Activated CD8-positive, alpha-beta memory T cell treated with anti-CD3 and anti-CD28 coated beads, Interleukin-2, amount 50 U/mL, for 1 hour (primary cell): ENCODE data around the gene TJP3.
A peak's percentile ranks its signal among the peaks of the same experiment; 100 is the strongest.
"Not testable (repeated sequence)": the region's sequence is repeated elsewhere in the genome, so short reads cannot be mapped to it uniquely, and the experiment has no call there.

ENCODE experiments used
- DNase-seq: peaks from one replicate; pipeline ENCODE4 v3.0.0-alpha.2; 2020; ENCODE audit errors: extremely low read depth

Gene TJP3, protein sequence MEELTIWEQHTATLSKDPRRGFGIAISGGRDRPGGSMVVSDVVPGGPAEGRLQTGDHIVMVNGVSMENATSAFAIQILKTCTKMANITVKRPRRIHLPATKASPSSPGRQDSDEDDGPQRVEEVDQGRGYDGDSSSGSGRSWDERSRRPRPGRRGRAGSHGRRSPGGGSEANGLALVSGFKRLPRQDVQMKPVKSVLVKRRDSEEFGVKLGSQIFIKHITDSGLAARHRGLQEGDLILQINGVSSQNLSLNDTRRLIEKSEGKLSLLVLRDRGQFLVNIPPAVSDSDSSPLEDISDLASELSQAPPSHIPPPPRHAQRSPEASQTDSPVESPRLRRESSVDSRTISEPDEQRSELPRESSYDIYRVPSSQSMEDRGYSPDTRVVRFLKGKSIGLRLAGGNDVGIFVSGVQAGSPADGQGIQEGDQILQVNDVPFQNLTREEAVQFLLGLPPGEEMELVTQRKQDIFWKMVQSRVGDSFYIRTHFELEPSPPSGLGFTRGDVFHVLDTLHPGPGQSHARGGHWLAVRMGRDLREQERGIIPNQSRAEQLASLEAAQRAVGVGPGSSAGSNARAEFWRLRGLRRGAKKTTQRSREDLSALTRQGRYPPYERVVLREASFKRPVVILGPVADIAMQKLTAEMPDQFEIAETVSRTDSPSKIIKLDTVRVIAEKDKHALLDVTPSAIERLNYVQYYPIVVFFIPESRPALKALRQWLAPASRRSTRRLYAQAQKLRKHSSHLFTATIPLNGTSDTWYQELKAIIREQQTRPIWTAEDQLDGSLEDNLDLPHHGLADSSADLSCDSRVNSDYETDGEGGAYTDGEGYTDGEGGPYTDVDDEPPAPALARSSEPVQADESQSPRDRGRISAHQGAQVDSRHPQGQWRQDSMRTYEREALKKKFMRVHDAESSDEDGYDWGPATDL

DNA sequence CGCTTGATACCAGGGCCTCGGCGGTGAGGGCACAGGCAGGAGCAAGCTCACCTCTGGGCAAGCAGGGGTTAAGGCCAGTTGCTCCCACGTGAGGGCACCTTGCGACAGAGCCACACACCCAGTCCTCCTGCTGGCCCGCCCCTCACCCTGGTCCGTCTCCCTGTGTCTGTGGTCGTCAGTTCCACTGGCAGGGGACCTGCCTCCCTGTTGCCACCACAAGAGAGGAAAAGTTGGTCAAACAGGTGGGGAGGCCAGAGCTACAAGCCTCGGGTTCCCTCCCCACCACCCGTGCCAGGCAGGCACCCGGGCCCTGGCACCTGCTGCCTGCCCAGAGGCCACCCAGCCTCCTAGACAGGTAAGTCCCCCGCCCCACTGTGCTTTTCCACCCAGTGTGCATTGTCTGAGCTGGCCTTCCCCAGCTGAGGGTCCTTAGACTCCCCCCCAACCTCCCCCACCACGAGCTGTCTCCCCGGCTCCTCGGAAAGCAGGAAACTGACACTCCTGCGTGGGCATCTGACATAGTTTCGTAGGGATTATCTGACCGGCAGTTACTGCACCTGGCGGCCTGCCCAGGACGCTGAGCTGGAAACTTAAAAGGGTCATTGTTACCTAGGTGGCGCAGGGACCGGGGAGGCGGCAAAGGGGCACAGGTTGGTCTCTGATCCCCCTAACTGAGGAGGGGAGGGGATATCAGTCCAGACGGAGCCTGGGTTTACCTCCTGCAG, at the start of gene TJP3:
Gene TJP3, plus strand, starts transcription at position 178 of the 725 bp plus-strand sequence. CDS start 20,049 bp downstream, outside the sequence.
- no peak for DNase-seq

DNA sequence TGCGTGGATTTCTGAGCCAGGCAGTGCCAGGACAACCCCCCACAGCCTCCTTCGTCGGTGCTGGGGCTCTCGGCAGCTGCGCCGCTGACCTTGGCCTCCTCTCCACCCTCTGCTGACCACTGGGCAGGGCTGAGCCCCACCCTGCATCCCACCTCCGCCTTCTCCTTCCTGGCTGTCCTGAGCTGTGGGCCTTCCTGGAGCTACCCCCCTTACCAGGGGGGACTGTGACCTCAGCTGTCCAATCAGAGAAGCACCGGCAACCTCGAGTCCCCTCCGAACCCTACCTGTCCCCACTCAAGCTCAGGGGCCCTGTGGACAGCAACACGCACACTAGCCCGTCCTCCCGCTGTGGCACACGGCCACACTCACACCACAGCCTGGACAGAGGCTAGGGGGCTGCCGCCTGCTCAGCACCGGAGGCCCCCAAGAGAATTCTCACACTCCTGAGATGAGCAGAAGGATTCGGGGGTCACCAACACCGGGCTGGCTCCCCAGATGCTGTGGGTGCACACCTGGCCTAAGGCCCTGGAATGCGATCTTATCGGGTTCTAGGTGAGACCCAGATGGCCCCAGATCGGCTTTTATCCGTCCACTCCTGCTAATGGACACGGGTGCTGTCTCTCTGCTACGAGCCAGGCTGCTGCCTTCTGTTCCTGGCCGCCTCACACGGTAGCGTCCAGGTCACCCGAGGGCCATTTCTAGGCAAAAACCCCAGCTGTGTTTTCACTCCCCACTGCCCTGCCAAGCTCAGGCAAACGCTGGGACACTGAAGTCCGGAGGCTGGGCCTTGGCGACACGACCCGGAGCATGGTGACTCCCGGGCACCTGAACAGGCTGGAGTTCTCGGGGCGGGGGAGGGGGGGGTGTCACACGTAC, 49.1 kb upstream of the TJP3 start:
- no peak for DNase-seq

DNA sequence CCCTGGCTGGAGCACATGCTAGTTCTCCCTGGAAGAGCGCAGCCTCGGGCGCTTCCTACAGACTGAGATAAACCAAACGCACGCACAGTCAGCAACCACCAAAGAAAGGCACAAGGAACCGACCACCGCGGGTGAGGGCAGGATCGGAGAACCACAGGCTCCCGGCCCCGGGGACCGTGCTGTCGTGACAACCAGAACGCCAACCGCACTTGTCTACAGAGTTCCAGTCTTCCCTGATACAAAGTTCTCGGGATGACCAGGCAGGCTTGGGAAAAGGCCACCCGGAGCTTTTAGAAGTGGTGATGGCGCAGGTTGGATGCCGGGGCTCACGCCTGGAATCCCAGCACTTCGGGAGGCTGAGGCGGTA, 48.5 kb upstream of the TJP3 start:
- no peak for DNase-seq

DNA sequence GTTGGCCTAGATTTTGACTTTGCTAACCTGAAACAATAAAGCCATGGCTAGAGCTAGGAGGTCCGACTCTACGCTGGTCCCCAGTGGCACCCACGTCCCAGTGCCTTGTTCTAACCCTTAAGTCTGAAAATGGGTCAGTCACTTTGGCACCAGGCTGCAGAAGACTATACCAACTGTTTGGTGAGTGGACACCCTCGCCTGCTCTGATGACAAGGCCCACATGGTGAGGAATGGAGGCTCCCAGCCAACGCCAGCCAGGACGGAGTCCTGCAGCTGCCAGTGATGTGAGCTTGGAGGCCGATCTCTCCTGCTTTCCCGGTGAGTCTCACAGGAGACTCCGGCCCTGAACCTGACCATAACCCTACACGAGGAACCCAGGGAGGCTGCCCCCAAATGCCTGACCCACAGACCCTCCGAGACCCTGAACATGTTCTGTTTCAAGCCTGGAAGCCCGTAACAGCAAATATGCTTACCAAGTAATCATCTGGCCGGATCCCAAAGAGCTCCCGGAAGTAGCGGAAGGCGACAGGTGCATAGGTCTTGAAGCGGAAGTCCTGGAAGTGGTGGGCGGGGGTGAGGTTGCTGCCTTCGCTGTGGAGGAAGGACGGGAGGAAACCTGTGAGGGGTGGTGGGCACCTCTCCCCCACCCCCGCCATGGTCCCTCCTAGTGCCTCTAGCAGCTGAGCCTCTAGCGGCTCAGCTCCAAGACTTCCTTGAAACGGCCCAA, 47.5 kb upstream of the TJP3 start:
- no peak for DNase-seq

DNA sequence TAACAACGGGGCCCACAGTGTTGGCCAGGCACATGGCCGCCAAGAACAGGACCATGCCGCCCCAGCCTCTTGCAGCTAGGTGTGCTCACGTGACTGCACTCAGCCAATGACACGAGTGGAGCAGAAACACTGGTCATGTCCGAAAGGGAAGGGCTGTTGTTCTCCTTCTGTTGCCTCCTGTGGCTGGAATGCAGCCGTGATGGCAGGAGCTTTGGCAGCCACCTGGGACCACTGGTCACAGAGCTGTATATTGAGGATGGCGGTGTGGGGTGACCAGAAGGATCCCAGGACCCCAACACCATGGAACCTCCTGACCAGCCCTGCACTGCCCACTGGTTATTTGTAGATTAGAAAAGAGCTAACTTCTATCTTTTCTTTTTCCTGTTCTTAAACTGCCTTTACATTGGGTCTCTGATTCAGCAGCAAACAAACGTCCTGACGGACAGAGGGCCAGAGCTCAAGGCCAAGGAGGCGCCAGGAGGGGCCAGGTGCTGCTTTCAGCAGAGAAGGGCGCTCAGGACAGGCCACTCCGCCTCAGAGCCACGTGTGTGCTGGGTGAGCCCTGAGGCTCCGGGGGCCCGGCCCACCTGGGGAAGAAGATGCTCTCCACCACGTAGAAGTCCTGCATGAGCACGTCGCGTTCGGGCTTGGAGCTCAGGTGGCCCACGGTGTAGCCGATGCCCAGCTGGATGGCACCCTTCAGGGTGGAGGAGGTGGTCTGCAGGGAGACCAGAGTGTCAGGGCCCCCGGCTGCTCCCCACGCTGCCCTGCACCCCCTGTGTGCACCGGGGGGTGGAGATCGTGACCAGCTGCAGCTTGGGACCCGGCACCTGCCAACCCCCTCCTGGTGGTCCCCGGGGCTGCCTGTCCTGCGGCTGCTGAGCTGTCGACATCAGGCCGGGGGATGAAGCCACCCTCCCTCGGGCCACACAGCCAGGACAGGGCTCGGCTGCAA, 46.6 kb upstream of the TJP3 start:
- DNase-seq, result no peak

DNA sequence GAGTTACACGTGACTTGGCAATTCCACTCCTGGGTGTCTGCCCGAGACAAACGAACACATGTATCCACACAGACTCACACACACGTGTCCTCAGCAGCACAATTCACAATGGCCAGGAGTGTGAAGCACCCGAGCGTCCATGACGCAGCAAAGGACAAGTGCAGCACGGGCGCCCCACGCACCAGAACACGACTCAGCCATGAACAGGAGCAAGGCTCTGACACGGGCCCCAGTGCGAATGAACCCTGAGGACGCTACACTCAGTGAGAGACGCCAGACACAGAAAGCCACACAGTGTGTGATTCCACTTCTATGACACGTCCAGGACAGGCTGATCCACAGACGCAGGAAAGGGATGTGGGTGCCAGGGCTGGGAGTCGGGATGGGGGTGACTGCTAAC, 44.3 kb upstream of the TJP3 start:
- no peak for DNase-seq

DNA sequence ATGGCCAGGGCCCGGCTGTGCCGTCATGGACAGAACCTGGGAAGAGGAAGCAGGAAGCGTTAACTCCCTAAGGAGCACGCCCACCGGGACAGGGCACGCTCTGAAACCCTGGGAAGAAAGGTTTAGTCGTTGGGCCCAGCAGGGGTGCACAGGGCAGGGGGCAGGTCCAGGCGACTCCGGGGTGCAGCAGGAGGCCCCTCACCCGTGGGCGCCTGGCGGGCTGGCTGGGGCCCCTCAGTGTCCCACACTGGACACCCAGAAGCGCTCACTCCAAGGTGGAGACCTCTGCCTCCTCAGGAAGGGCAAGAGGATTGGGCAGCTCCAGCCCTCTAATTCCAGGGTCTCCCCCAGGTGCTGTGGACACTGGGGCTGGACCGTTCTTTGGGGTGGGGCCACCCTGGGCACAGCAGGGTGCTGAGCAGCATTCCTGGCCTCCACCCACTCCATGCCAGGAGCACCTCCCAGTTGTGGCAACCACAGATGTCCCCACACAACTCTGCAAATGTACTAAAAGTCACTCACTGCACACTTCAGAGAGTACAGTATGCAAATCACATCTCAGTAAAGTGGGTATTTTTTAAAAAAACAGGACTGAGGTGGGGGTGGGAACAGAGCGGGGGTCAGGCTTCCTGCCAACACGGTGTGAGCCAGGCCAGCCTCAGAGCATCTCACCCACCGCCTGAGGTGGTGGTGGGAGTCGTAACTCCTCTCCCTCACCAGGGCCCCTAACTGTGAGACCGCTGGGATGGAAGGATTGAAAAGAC, 43.1 kb upstream of the TJP3 start:
- DNase-seq, result no peak

DNA sequence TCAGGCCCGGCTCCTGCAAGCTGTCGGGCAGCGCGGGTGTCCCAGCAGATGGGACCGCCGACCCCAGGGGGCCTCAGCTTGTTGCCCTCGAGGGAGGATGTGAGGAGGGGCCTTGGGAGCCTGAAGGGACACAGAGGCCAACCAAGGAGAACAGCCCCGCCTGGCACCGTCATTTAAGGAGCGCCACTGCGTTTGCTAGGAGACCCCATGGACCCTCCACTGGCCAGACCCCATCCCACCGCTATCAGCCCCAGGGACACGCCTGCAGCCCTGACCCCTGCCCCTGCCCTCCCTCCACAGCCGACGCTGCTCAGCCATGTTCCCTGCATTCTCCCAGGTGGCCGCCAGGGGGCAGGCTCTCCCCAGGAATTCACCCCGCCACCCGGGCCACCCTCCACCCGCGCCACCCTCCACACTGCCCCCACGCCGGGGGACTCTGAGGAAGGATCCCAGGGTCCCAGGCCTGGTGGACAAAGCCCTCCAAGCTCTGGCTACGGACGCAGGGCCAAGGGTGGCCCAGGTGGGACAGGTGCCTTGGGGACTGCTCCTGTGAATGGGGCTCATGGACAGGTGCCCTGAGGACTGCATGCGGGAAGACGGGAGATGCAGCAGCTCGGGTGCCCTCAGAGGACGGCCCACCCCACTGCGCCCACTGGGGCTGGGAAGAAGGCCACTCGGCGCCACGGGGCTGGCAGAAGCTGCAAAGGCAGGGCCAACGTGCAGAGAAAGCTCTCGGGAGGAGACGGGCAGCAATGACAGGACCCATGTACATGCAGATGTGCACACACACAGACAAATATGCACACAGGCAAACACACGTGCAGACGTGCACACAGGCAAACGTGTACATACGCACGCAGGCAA, 42.3 kb upstream of the TJP3 start:
- DNase-seq, result peak; percentile 28

DNA sequence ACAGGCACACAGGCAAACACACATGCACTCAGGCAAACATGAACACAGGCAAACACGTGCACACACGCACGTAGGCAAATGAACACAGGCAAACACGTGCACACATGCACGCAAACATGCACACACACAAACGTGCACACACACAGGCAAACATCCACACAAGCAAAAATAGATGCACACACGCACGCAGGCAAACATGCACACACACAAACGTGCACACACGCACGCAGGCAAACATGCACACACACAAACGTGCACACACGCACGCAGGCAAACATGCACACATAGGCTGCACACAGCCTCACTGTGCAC, 41.7 kb upstream of the TJP3 start:
- DNase-seq, result not testable (repeated sequence)

DNA sequence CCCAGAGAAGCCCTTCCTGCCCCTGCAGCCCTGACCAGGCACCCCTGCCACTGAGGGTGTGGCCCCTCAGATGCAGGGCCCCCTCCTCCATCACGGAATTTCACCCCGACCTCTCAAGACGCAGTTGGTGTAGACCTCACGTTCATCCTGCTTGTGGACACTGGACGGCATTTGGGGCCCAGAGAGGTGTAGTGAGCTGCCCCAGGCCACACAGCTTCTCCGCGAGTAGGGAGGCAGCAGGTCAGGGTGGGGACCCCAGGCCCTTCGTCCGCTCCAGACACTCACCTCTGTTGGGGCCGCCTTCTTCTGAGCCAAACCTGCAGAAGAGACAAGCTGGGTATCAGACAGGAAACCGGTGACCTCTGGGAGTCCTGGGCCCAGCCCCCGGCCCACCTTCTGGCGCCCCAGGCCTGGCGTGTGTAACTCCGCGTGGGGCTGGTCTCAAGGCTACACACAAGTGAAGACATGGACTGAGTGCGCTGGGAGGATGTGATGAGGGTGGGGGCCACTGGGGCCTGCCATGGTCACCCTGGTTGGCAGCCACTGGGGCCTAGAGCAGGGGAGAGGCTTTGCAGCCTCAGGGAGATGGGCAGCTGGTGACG, 41.0 kb upstream of the TJP3 start:
- no peak for DNase-seq

DNA sequence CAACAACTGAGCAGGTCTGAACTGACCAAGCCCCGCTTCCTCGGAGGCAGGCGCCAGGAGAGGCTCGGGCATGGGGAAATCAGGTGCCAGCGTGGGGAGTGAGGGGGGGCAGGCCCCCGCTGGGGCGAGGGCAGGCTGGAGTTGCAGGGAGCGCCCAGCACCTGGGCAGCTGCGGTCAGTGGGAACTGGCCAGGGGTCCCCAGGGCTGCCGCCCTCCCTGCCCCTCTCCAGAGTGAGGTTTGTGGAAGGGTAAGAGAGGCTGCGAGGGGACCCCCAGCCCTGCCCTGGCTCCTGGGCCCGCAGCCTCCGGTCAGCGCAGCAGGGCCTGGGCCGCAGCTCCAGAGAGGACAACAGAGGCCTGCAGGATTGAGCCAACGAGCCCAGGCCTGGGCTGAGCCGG, 40.4 kb upstream of the TJP3 start:
- no peak for DNase-seq

DNA sequence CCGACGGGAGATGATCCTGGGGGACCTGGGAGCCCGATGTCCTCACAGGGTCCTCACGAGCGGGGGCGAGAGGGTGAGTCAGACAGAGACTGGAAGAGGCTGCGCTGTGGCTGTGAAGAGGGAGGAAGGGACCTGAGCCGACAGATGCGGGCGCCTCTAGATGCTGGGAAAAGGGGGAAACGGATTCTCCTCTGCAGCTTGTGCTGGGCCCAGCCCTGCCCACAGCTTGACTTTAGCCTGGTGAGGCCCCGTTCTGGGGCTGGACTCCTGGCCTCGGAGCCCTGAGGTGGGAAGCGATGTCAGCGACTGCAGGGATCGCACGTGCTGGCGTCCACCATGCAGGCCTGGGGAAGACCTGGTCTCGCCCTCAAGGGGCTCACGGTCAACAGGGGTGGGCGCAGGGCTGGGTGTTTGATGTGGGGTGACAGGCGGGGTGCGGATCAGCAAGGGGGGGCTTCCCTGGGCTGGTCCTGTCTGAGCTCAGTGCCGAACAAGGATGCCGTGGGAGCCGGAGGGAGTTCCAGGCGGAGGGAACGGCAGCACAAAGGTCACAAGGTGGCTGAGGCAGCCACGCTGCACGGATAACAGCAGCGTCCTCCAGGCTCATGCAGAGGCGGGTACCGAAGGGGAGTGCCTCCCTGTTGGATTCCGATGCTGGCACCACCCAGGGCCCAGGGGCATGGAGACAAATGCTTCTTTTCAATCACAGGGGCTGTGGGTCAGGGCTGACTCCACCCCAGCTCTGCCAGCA, 39.7 kb upstream of the TJP3 start:
- no peak for DNase-seq

DNA sequence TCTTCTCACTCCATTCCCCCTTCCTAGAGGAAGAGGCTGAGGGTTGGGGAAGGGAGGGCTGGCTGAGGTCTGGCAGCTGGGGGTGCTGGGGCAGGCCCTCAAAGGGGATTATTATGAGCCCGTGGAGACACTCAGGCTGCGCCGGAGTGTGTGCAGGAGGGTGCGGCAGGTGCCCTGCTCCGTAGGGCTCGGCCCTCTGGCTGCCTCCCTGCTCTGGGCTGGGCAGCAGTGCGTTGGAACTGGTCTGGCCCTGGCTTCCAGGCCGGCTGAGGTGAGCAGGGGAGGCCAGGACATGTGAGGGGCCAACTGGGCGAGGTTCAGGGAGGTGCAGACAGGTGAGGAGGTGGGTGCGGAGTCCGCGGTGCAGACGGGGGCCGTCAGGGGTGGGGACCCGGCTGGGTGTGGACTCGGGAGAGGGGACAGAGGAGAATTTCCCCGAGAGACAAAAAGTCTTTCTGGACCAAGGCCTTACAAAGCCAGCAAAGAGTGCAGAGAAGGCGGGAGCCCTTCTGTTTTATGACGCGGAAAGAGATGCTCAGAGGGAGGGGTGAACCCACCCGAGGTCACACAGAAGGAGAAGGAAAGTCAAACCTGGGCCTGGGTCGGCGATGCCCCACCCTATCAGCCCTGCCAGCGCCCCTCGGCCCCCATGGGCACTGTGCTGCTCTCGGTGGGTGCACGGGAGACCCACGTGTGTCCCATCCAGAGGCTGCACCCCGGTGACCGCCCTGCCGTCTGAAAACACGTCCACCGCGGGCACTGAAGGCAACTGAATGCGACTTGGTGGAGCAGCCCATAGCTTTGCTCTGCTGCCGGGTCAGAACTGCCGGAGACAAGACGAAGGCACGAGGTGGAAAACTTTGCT, 38.9 kb upstream of the TJP3 start:
- no peak for DNase-seq

DNA sequence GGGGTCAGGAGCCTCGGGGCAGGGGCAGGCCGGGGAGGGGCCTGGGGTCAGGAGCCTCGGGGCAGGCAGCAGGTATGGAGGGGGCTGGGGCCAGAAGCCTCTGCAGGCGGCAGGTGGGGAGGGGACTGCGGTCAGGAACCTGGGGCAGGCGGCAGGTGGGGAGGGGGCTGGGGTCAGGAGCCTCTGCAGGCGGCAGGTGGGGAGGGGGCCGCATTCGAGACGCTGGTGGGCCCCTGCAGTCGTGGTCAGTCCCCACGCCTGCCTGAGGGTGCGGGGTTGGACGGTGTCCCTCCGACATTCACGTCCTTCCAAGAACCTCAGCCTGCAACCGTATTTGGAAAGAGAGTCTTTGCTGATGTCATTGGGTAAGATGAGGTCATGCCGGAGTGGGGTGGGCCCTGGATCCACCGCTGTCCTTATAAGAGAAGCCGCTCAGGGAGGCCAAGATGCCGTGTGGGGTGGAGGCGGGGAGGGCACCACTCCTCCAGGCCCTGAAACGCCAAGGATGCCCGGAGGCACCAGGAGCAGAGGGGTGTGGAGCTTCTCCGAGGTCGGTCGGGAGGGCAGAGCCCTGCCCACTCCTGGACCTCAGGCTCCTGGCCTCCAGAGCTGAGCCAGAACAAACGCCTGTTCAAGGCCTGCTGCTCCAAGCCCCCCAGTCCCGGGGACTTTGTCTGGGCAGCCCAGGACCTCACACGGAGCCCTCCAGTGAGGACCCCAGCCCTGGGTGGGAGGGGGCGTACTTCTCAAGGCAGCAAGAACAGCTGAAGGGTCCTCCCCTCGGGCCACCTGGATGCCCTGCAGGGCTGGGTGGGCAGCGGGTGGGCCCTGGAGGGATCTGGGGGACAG, 38.0 kb upstream of the TJP3 start:
- no peak for DNase-seq
